ENCODE measurements around the gene PRPF40B. TPM values are rescaled to one million over a fixed set of nuclear protein-coding genes. Genes with fewer than 3 reads are reported as not detected.
"Not testable (repeated sequence)": the region's sequence is repeated elsewhere in the genome, so short reads cannot be mapped to it uniquely, and the experiment has no call there.

PRPF40B gene
- total and polyA plus RNA-seq, 4 donors, result 11.1 to 42.2 (median 28.3) TPM

DNA sequence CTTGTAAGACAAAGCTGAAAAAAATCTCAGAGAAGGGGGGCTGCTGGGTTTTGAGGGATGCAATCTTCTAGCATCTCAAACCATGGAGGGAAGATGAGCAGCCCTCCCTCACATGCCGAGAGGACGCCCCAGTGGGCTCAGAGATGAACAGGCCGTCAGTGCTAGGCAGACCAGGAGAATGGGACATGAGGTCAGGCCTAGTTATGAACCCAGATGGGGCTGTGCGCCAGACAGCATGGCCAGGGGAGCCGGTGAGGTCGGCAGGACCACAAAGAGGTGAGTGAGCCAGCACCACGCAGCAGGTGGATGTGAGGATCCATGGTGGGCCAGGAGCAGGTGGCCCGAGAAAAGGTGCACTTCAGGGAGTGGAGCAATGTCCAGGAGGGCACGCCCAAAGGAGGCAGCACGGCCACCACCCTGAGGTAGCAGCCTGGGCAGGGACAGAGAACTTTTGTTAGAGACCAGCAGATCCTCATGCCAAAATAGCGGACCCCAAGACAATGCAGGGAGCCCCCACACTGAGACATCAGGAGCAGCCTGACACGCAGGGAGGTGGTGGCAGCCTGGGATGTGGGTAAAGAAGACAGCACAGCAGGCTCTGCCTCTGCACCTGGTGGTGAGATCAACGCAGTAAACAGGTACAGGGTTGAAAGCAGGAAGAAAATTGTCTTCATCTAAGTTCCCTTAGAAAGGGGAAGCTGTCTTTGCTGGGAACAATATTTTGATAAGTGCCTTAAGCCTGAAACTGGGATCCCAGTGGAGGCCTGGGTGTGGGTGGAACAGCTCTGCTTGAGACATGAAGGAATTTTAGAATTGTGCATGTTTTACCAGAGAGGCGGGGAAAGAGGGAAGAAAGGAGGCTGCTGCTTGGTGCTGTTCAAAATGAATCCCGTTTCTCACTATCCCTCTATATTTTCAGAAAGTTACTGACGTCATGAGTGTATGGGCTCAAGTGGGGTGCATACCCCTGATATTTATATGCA lies 37.6 kb upstream of the PRPF40B start:
- 89% methylated on average over 14 of the region's 16 CpGs for WGBS (ENCODE audit: insufficient coverage)
- H3K36me3 ChIP-seq (ENCODE audit: control insufficient read depth, insufficient read depth, low read length), result peaks cover 33% of the 10 kb centered on the region
- H3K9me3 ChIP-seq (ENCODE audit: control insufficient read depth, insufficient read depth, low read length), result no peaks in the 10 kb centered on the region
- H3K4me1 ChIP-seq (ENCODE audit: control insufficient read depth, insufficient read depth, low read length), result peaks cover 1% of the 10 kb centered on the region
- H3K27ac ChIP-seq (ENCODE audit: low read depth, low read length), result no peak overlapping the region
- H3K27me3 ChIP-seq (ENCODE audit: control insufficient read depth, insufficient read depth, low read length), result no peaks in the 10 kb centered on the region
- H3K4me3 ChIP-seq (ENCODE audit: low read depth, low read length), result no peak overlapping the region
- DNase-seq (ENCODE audit: low read depth in 4 of 6, low spot score in 6 of 6), result no peak

DNA sequence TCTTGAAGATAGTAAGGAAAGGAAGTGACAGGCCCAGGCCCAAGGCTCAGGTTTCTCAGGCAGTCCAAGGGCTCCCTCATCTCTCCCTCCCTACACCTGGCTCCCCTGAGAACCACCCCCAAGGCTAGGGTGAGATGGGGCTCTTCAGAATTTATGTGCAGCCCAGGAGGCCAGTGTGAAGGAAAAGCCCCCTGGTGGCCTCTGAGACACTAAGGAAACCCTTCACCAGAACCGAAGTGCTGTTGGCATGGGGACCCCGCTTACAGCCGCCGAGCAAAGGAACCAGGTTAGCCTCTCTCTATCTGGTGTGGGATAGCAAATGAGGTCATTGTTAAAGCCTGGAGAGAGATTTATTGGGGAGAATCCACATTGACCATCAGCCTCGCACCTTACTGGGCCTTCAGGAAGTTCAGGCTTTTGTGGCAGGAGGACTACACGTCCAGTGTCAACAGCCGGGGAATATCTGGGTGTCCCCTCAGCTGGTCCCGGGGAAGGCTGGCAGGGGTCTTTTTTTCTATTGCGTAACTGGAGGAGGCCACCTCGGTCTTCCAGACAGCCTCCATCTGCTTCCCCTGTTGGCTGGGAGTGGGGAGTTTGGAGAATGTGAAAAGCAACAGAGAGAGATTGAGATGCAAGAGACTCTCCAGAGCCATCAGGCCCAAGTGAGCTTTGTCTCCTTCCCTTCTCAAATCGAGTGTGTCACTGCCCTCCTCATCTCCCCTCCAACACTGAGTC lies 36.0 kb upstream of the PRPF40B start:
- Histone ChIP-seq H3K27ac (ENCODE audit: low read depth, low read length) (no peak overlapping the region), H3K36me3 (ENCODE audit: control insufficient read depth, insufficient read depth, low read length) (peaks cover 33% of the 10 kb centered on the region), H3K27me3 (ENCODE audit: control insufficient read depth, insufficient read depth, low read length) (no peaks in the 10 kb centered on the region), H3K9me3 (ENCODE audit: control insufficient read depth, insufficient read depth, low read length) (peaks cover 1% of the 10 kb centered on the region), H3K4me1 (ENCODE audit: control insufficient read depth, insufficient read depth, low read length) (no peaks in the 10 kb centered on the region), H3K4me3 (ENCODE audit: low read depth, low read length) (no peak overlapping the region)
- DNase-seq (ENCODE audit: low read depth in 4 of 6, low spot score in 6 of 6), result no peak
- 97% methylated on average over 8 of the region's 11 CpGs for WGBS (ENCODE audit: insufficient coverage)

DNA sequence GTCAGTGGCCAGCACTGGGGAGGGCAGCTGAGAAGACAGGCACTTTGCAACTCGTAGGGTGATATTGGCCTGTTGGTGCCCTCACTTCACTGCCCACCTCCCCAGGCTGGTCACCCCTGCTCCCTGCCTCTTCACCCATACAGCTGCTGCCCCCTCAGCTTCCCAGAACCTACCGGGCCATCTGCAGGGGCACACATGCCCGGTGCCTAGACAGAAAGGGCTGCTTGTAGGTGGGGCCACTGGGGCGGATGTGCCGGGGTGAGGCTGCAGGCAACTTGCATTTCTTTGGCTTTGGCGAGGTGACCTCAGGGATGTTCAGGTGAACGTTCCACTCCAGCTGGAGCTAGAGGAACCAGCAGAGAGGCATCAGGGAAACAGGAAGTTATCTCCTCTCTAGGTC lies 35.1 kb upstream of the PRPF40B start:
- Histone ChIP-seq H3K27ac (ENCODE audit: low read depth, low read length) (no peak overlapping the region), H3K27me3 (ENCODE audit: control insufficient read depth, insufficient read depth, low read length) (no peaks in the 10 kb centered on the region), H3K4me1 (ENCODE audit: control insufficient read depth, insufficient read depth, low read length) (no peaks in the 10 kb centered on the region), H3K36me3 (ENCODE audit: control insufficient read depth, insufficient read depth, low read length) (peaks cover 33% of the 10 kb centered on the region), H3K4me3 (ENCODE audit: low read depth, low read length) (no peak overlapping the region), H3K9me3 (ENCODE audit: control insufficient read depth, insufficient read depth, low read length) (peaks cover 1% of the 10 kb centered on the region)
- 91% methylated on average over 7 of the region's 7 CpGs for WGBS (ENCODE audit: insufficient coverage)
- no peak for DNase-seq (ENCODE audit: low read depth in 4 of 6, low spot score in 6 of 6)

DNA sequence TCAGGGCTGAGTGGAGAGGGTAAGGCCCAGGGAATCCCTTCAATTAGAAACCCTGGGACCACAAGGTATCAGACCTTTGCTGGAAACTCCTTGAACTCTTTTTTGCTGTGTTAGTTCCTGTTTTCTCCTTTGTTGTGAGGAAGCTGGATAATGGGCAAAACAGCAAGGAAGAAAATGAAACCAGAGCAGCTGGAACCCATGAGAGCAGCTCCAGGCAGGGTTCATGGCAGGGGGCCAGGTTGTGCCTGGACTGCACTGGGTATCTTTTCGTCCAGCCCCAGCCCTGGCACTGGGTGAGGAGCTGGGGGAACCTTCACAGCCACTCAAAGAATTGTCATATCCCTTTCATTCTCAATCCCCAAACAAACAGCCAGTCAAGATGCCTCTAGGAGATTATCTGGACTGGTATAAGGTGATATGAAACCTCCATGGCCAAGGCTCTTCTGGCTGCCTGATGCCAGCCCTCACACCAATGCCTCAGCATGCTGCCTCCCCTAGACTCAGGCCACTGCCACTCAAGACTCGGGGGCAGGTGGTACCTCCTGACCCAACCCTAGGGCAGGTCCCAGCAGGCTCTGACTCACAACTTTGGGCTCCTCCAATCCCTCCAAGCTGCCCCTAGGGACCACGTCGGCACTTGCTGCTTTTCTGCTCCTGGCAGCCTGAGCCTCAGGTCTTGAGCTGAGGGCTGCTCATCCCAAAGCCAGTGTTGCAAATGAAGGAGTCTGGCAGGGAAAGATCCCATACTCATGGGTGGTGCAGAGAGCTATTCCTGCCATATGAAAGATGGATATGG lies 34.4 kb upstream of the PRPF40B start:
- H3K36me3 ChIP-seq (ENCODE audit: control insufficient read depth, insufficient read depth, low read length), result peaks cover 28% of the 10 kb centered on the region
- no peak overlapping the region for H3K4me3 ChIP-seq (ENCODE audit: low read depth, low read length)
- 94% methylated on average over 3 of the region's 4 CpGs for WGBS (ENCODE audit: insufficient coverage)
- H3K27ac ChIP-seq (ENCODE audit: low read depth, low read length), result no peak overlapping the region
- DNase-seq (ENCODE audit: low read depth in 4 of 6, low spot score in 6 of 6), result no peak
- peaks cover 1% of the 10 kb centered on the region for H3K9me3 ChIP-seq (ENCODE audit: control insufficient read depth, insufficient read depth, low read length)
- no peaks in the 10 kb centered on the region for H3K27me3 ChIP-seq (ENCODE audit: control insufficient read depth, insufficient read depth, low read length)
- H3K4me1 ChIP-seq (ENCODE audit: control insufficient read depth, insufficient read depth, low read length), result no peaks in the 10 kb centered on the region

DNA sequence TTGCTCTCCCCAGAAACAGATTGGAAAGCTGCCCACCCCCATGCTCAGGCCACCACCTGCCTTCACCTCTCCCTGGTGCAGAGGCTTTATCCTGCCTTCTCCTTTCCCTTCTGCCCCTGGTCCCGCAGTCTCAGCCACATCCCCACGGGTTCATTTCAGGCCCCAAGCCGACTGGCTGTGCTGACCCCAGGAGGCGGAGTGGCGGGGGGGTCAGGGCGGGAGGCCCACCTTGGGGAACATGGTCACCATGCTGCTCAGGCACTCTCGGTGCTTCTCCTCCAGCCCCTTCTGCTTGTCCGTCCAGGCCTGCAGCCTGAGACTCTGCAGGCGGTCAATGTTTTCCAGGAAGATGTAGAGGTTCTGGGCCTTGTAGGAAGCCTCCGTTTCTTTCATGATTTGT lies 24.8 kb upstream of the PRPF40B start:
- no peak for DNase-seq (ENCODE audit: low read depth in 4 of 6, low spot score in 6 of 6)
- WGBS (ENCODE audit: insufficient coverage), result 68% methylated on average over 8 of the region's 10 CpGs
- Histone ChIP-seq H3K27me3 (ENCODE audit: control insufficient read depth, insufficient read depth, low read length) (no peaks in the 10 kb centered on the region), H3K4me1 (ENCODE audit: control insufficient read depth, insufficient read depth, low read length) (no peaks in the 10 kb centered on the region), H3K4me3 (ENCODE audit: low read depth, low read length) (no peak overlapping the region), H3K36me3 (ENCODE audit: control insufficient read depth, insufficient read depth, low read length) (peaks cover 22% of the 10 kb centered on the region), H3K9me3 (ENCODE audit: control insufficient read depth, insufficient read depth, low read length) (no peaks in the 10 kb centered on the region), H3K27ac (ENCODE audit: low read depth, low read length) (no peak overlapping the region)

DNA sequence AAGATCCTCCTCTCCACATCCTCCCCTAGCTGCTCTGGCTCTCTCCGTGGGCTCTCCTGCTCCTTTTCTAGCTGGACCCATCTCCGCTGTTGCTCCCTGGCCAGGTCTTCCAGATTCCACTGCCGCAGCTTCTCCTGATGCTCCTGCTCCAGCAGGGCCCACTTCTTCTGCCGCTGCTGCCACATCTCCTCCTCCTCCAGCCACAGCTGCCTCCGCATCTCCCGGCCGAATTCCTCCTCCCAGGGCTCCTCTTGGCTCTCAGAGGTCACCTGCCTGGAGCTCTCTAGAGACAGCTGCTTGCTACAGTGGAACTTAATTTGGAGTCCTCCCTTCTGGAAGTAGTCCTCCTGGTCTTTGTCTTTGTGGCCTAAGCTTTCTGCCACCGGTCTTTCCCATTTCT lies 23.4 kb upstream of the PRPF40B start:
- Histone ChIP-seq H3K4me1 (ENCODE audit: control insufficient read depth, insufficient read depth, low read length) (no peaks in the 10 kb centered on the region), H3K27me3 (ENCODE audit: control insufficient read depth, insufficient read depth, low read length) (no peaks in the 10 kb centered on the region), H3K4me3 (ENCODE audit: low read depth, low read length) (no peak overlapping the region), H3K9me3 (ENCODE audit: control insufficient read depth, insufficient read depth, low read length) (no peaks in the 10 kb centered on the region), H3K27ac (ENCODE audit: low read depth, low read length) (no peak overlapping the region), H3K36me3 (ENCODE audit: control insufficient read depth, insufficient read depth, low read length) (peaks cover 25% of the 10 kb centered on the region)
- DNase-seq (ENCODE audit: low read depth in 4 of 6, low spot score in 6 of 6), result no peak
- 100% methylated on average over 5 of the region's 8 CpGs for WGBS (ENCODE audit: insufficient coverage)

DNA sequence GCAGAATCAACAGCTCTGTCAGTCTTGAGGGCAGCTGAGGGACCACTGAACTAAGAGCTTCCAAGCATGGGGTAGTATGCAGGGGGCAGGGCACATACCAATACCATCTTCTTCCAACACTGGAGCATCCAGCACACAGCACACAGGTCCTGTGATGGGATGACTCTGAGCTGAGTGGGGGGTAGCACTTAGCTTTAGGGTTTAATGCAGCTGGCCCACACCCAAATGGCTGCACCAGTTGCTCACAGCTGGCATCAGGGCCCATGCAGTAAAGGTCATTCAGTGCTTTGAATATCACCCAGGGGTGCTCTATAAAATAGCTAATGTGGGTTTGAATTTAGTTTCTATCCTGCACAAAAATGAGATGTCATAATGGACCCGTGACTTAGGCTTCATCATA lies 19.6 kb upstream of the PRPF40B start:
- no peaks in the 10 kb centered on the region for H3K4me1 ChIP-seq (ENCODE audit: control insufficient read depth, insufficient read depth, low read length)
- peaks cover 20% of the 10 kb centered on the region for H3K36me3 ChIP-seq (ENCODE audit: control insufficient read depth, insufficient read depth, low read length)
- 83% methylated on average over 1 of the region's 1 CpG for WGBS (ENCODE audit: insufficient coverage)
- no peak overlapping the region for H3K4me3 ChIP-seq (ENCODE audit: low read depth, low read length)
- no peaks in the 10 kb centered on the region for H3K27me3 ChIP-seq (ENCODE audit: control insufficient read depth, insufficient read depth, low read length)
- H3K9me3 ChIP-seq (ENCODE audit: control insufficient read depth, insufficient read depth, low read length), result no peaks in the 10 kb centered on the region
- no peak overlapping the region for H3K27ac ChIP-seq (ENCODE audit: low read depth, low read length)
- DNase-seq (ENCODE audit: low read depth in 4 of 6, low spot score in 6 of 6), result peak in 1 of 6 donors; percentile 81

DNA sequence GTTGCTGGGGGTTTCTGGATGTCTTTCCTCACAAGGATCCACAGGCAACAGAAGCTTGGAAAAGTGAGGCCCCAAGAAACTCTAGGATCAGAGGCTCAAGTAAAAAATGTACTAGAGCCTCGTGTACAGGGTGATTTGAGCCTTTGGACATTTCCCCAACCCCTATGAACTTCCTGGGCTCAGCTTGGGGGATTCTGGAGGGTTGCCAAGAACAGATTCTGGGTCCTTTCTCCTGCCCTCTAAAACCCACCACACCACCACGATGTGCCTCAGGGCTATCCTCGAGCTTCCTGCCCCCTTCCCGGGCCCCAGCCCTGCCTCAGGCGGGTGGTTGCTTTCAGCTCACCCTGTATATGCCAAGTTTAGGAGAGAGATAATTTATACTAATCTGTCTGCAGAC lies 18.5 kb upstream of the PRPF40B start:
- H3K27me3 ChIP-seq (ENCODE audit: control insufficient read depth, insufficient read depth, low read length), result no peaks in the 10 kb centered on the region
- H3K27ac ChIP-seq (ENCODE audit: low read depth, low read length), result no peak overlapping the region
- peaks cover 11% of the 10 kb centered on the region for H3K36me3 ChIP-seq (ENCODE audit: control insufficient read depth, insufficient read depth, low read length)
- no peaks in the 10 kb centered on the region for H3K4me1 ChIP-seq (ENCODE audit: control insufficient read depth, insufficient read depth, low read length)
- WGBS (ENCODE audit: insufficient coverage), result no CpG with 5 or more reads among the region's 5 CpGs
- H3K9me3 ChIP-seq (ENCODE audit: control insufficient read depth, insufficient read depth, low read length), result no peaks in the 10 kb centered on the region
- H3K4me3 ChIP-seq (ENCODE audit: low read depth, low read length), result no peak overlapping the region
- DNase-seq (ENCODE audit: low read depth in 4 of 6, low spot score in 6 of 6), result no peak

DNA sequence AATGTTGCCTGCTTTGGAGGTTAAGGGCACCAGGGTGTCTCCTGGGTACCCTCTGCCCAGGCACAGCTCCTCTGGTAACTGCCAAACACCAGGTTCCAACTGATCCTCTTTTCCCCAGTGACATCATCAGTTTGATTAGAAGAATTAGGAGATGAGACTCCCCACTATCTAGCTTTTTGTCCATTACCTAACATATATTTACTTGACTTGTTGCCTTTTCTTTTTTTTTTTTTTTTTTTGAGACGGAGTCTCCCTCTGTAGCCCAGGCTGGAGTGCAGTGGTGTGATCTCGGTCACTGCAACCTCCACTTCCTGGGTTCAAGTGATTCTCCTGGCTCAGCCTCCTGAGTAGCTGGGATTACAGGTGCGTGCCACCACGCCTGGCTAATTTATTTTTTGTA lies 17.8 kb upstream of the PRPF40B start, which contains the start of gene FAM186B:
TSS of gene FAM186B (minus strand) at position 101 of the 400 bp plus-strand sequence. CDS start 162 bp downstream, outside the sequence.
- not testable (repeated sequence) for H3K27me3 ChIP-seq (ENCODE audit: control insufficient read depth, insufficient read depth, low read length); H3K9me3 ChIP-seq (ENCODE audit: control insufficient read depth, insufficient read depth, low read length); H3K27ac ChIP-seq (ENCODE audit: low read depth, low read length); DNase-seq (ENCODE audit: low read depth in 4 of 6, low spot score in 6 of 6); H3K36me3 ChIP-seq (ENCODE audit: control insufficient read depth, insufficient read depth, low read length); H3K4me3 ChIP-seq (ENCODE audit: low read depth, low read length); H3K4me1 ChIP-seq (ENCODE audit: control insufficient read depth, insufficient read depth, low read length)
- 95% methylated on average over 3 of the region's 4 CpGs for WGBS (ENCODE audit: insufficient coverage)

Measured in spinal cord (tissue), 10 donors.